ENCODE data around the gene CHRDL2. TPM values are rescaled to one million over a fixed set of nuclear protein-coding genes. Genes with fewer than 3 reads are reported as not detected.

The CHRDL2 gene
- total and polyA plus RNA-seq, 2 of the 13 experiments (the other 11 are each of a cell fraction or from before 2014, with no cell fraction given), result 0.04 TPM; not detected in 1

GRCh38 chr11:74662487-74663103 lies 68.6 kb downstream of the CHRDL2 start (continued):
- TF ChIP-seq, protein P1, sequence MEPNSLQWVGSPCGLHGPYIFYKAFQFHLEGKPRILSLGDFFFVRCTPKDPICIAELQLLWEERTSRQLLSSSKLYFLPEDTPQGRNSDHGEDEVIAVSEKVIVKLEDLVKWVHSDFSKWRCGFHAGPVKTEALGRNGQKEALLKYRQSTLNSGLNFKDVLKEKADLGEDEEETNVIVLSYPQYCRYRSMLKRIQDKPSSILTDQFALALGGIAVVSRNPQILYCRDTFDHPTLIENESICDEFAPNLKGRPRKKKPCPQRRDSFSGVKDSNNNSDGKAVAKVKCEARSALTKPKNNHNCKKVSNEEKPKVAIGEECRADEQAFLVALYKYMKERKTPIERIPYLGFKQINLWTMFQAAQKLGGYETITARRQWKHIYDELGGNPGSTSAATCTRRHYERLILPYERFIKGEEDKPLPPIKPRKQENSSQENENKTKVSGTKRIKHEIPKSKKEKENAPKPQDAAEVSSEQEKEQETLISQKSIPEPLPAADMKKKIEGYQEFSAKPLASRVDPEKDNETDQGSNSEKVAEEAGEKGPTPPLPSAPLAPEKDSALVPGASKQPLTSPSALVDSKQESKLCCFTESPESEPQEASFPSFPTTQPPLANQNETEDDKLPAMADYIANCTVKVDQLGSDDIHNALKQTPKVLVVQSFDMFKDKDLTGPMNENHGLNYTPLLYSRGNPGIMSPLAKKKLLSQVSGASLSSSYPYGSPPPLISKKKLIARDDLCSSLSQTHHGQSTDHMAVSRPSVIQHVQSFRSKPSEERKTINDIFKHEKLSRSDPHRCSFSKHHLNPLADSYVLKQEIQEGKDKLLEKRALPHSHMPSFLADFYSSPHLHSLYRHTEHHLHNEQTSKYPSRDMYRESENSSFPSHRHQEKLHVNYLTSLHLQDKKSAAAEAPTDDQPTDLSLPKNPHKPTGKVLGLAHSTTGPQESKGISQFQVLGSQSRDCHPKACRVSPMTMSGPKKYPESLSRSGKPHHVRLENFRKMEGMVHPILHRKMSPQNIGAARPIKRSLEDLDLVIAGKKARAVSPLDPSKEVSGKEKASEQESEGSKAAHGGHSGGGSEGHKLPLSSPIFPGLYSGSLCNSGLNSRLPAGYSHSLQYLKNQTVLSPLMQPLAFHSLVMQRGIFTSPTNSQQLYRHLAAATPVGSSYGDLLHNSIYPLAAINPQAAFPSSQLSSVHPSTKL (CRISPR knock-in tag; IDR thresholded peaks at IDR 0.05), result peak; percentile 37
- TF ChIP-seq ZNF672 (CRISPR knock-in tag; IDR thresholded peaks at IDR 0.05) (no peak), THYN1 (CRISPR knock-in tag; IDR thresholded peaks at IDR 0.05; ENCODE audit: borderline replicate concordance, low read depth) (no peak), GTF3A (CRISPR knock-in tag; conservative IDR thresholded peaks at IDR 0.05) (no peak), TCF7 (IDR thresholded peaks at IDR 0.05; ENCODE audit: low read depth) (no peak), RFX1 (IDR thresholded peaks at IDR 0.05) (no peak), ZNF614 (CRISPR knock-in tag; IDR thresholded peaks at IDR 0.05; ENCODE audit: borderline replicate concordance) (no peak), DNMT1 (CRISPR knock-in tag; IDR thresholded peaks at IDR 0.05) (no peak), ZNF652 (CRISPR knock-in tag; IDR thresholded peaks at IDR 0.05; ENCODE audit: borderline replicate concordance, low read depth) (no peak), NFE2 (CRISPR knock-in tag; IDR thresholded peaks at IDR 0.05) (no peak), ZNF34 (CRISPR knock-in tag; IDR thresholded peaks at IDR 0.05; ENCODE audit: borderline replicate concordance) (no peak), ATF7-NPFF (CRISPR knock-in tag; IDR thresholded peaks at IDR 0.05; ENCODE audit: low read depth) (no peak), ZBTB1 (CRISPR knock-in tag; IDR thresholded peaks at IDR 0.05; ENCODE audit: borderline replicate concordance) (no peak), ETS1 (CRISPR knock-in tag; IDR thresholded peaks at IDR 0.05) (no peak), ZBTB37 (CRISPR knock-in tag; IDR thresholded peaks at IDR 0.05) (no peak), ZNF567 (CRISPR knock-in tag; IDR thresholded peaks at IDR 0.05; ENCODE audit: borderline replicate concordance) (no peak), ZNF350 (CRISPR knock-in tag; IDR thresholded peaks at IDR 0.05; ENCODE audit: borderline replicate concordance, low read depth) (0 out of 2 replicates have a peak, but pooled peaks have one; percentile 25), RAD21 (CRISPR knock-in tag; IDR thresholded peaks at IDR 0.05) (no peak), ZNF589 (CRISPR knock-in tag; conservative IDR thresholded peaks at IDR 0.05) (no peak), RAD51 (IDR thresholded peaks at IDR 0.05; ENCODE audit: borderline replicate concordance) (no peak), ZKSCAN1 (IDR thresholded peaks at IDR 0.05; ENCODE audit: low read length) (no peak)
- TF ChIP-seq, protein P2, sequence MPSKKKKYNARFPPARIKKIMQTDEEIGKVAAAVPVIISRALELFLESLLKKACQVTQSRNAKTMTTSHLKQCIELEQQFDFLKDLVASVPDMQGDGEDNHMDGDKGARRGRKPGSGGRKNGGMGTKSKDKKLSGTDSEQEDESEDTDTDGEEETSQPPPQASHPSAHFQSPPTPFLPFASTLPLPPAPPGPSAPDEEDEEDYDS (CRISPR knock-in tag; IDR thresholded peaks at IDR 0.05), result no peak
- TF ChIP-seq, protein P3, sequence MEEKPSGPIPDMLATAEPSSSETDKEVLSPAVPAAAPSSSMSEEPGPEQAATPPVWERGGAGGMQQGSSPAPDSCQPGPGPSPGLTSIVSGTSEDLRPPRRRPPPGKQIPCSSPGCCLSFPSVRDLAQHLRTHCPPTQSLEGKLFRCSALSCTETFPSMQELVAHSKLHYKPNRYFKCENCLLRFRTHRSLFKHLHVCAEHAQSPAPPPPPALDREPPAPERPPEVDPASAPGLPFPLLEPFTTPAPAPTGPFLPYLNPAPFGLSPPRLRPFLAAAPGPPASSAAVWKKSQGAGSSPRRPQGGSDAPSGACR (CRISPR knock-in tag; IDR thresholded peaks at IDR 0.05), result no peak
